Omental fat pad (tissue), 4 donors: ENCODE results near the gene ELF1. TPM values are rescaled to one million over a fixed set of nuclear protein-coding genes. Genes with fewer than 3 reads are reported as not detected.
"Not testable (repeated sequence)": the region's sequence is repeated elsewhere in the genome, so short reads cannot be mapped to it uniquely, and the experiment has no call there.

Experiments
- ATAC-seq: fragments of 150-250 bp; one replicate; pipeline ENCODE4 v1.9.1; 2016; ENCODE audit warnings: mild to moderate bottlenecking, moderate library complexity; ENCODE audit not compliant: low FRiP score
- DNase-seq: peaks from one replicate; pipeline ENCODE4 v3.0.0-alpha.2; 2019; ENCODE audit warnings: low spot score
- total RNA-seq, 4 donors: library from RNA; depleted of rRNA; stranded (reverse); fragments of >200 nt; gene quantifications; one replicate each; pipeline ENCODE4 v1.1.0, GENCODE V29; 2016
- TF ChIP-seq, protein P1 (sequence below), 3 donors: fragments of 450-650 bp; IDR thresholded peaks; one replicate each; pipeline ENCODE4 v1.5.1; 2016 to 2017; ENCODE audit warnings: antibody characterized with exemption in 3 of 3, mild to moderate bottlenecking in 3 of 3, moderate library complexity in 2 of 3

ELF1 gene
- total RNA-seq, 4 donors from 2014 or later, result 87.4 to 107 (median 89.9) TPM

DNA sequence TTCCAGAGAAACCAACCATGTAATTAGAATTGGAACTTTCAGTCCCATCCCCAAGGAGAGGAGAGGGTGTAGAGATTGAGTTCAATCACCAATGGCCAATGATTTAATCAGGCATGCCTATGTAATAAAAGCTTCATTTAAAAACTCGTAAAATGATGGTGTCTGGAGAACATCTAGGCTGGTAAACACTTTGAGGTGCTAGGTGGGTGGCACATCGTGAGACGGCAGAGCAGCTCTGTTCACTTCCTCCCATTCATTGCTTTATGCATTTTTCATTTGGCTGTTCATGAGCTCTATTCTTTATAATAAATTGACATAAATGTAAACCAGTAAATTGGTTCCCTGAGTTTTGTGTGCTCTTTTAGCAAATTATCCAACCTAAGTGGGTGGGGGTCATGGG is 90.1 kb downstream of the ELF1 start:
- TF ChIP-seq, protein P1, sequence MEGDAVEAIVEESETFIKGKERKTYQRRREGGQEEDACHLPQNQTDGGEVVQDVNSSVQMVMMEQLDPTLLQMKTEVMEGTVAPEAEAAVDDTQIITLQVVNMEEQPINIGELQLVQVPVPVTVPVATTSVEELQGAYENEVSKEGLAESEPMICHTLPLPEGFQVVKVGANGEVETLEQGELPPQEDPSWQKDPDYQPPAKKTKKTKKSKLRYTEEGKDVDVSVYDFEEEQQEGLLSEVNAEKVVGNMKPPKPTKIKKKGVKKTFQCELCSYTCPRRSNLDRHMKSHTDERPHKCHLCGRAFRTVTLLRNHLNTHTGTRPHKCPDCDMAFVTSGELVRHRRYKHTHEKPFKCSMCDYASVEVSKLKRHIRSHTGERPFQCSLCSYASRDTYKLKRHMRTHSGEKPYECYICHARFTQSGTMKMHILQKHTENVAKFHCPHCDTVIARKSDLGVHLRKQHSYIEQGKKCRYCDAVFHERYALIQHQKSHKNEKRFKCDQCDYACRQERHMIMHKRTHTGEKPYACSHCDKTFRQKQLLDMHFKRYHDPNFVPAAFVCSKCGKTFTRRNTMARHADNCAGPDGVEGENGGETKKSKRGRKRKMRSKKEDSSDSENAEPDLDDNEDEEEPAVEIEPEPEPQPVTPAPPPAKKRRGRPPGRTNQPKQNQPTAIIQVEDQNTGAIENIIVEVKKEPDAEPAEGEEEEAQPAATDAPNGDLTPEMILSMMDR (IDR thresholded peaks at IDR 0.05), result no peak
- ATAC-seq (no peak), DNase-seq (no peak)

DNA sequence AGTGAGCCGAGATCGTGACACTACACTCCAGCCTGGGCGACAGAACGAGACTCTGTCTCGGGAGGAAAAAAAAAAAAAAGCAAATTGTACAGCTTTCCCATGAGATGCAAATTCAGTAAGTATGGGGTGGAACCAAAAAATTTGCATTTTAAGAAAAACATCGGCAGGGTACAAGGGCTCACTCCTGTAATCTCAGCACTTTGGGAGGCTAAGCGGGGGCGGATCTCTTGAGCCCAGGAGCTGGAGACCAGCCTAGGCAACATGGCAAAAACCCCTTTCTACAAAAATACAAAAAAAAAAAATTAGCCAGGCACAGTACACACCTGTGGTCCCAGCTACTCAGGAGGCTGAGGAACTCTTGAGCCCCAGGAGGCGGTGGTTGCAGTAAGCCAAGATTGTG is 91.2 kb downstream of the ELF1 start:
- ATAC-seq (no peak), DNase-seq (no peak)
- TF ChIP-seq, protein P1 (IDR thresholded peaks at IDR 0.05), result no peak

DNA sequence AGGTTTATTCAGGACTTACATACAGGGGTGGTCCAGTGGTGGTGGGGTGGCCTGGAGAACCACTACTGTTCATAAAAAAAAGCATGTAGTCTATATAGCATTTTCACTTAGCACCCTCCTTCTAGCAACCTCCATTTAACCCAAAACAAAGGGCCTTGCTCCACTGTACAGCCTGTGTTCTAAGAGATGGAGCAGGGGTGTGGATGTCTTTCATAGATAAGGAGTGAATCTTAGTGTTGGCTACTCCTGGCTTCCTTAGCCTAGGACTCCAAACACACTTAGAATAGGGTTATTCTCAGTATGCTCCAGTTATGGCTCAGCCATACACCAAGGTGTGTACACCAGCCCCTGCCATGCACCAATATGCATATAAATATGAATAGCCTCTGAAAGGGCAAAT is 95.2 kb downstream of the ELF1 start:
- no peak for ATAC-seq
- TF ChIP-seq, protein P1 (IDR thresholded peaks at IDR 0.05), result no peak
- DNase-seq, result no peak

DNA sequence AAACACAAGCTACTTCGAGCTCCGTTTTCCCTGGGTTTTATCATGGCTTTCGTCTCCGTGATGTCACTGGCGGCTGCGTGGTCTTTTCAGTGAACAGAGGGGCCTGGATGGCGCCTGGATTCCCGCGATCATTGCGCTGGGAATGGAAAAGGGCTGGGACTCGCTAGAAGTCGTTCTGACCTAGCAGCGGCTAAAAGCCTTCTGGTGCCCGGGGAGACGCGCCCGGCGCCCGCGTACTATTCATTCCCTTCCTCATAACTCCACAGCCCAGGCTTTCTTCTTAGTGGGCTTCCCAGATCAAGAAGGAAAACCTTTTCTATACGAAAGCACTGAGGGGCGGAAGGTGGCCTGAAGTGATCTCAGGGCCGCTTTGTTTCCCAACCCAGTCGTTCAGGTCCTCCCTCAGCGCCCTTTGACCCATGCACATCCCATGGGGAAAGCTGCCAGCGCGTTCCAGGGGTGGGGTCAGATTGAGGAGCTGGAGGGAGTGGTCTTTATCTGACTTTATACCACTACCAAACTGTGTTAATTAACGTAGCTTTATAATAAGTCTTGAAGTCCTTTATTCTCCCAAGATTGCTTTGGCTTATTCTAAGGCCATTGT is 96.6 kb downstream of the ELF1 start:
- no peak for DNase-seq
- TF ChIP-seq, protein P1 (IDR thresholded peaks at IDR 0.05), result no peak
- ATAC-seq, result no peak

DNA sequence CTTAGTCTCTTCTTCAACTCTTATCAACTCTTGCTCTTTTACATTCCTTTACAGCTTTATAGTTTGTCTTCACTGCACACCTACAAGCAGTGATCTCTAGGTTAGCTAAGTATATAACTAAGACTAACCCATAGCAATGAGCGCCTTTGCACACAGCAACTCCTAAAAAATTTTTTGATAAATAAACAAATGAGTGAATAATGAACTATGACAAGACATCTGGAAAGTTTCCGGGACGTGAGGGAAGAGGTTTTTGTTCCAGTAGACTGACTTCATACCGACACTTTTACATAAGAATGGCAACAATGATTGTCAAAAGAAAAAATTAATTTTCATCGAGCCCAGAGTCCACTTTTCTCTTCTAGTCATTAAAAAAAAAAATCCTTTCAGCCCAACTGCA is 98.3 kb downstream of the ELF1 start:
- DNase-seq (no peak), ATAC-seq (no peak)
- TF ChIP-seq, protein P1 (IDR thresholded peaks at IDR 0.05), result no peak

DNA sequence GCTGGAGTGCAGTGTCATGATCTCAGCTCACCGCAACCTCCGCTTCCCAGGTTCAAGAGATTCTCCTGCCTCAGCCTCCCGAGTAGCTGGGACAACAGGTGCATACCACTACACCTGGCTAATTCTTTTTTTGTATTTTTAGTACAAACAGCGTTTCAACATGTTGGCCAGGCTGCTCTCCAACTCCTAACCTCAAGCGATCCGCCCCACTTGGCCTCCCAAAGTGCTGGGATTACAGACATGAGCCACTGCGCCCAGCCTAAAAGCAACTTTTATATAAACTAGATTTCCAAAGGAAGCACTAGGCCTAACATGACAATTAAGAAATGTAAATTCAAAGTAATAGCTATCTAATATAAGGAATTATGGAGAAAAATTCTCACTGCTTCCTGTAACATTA is 99.2 kb downstream of the ELF1 start:
- not testable (repeated sequence) for ATAC-seq, DNase-seq

DNA sequence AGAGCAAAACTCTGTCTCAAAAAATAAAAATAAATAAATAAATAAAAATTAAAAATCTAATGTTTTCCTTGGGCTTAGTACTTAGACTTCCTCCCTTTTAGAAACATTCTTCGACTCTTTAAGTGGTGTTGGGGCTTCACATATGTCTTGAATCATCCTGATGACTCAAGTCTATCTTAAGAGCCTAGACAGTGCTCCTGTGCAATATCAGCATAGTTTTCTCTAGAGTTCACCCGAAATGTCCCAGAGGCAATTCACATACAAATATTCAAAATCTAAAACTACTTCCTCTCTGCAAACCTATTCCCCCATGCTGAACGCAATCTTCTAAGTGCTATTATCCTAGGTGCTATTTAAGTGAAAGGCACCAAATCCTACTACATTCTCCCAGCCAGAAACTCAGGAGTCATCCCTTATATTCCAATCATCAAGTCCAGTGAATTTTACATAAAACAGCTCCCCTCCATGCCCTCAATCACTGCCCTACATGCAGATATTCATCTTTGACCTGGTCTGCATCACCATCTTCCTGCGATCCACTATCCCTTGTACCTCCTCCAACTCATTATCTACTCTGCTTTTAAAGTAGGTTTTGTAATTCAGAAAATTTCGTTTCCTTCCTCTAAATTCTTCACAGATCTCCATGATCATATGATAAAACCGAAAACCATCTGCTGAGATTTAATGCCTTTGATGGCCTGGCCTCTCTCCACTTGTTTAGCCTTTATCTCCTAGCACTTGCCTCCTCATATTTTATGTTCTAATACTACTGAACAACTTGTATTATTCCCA is 102.7 kb downstream of the ELF1 start:
- no peak for ATAC-seq
- TF ChIP-seq, protein P1 (IDR thresholded peaks at IDR 0.05), result no peak
- DNase-seq, result no peak

DNA sequence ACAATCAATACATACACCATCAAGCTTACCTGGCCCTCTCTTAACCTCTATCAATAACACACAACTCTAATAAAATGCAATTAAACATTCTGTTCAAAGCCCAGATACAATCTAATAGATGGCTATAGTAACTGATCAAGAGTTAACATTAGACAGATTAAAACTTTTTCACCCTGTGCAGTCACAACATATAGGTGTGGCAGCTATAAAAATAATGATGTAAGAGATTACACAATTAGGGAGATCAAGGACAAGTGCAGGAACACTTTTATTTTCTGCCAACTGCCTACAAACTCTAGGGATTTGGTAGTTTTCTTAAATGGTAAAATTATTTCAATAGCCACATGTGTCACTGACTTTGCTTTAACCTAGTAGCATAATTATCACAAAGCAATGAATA is 104.3 kb downstream of the ELF1 start:
- DNase-seq, ATAC-seq: not testable (repeated sequence)
